Progenitor cell of endocrine pancreas (in vitro differentiated cells): ENCODE results near the gene APOL6. TPM values are rescaled to one million over a fixed set of nuclear protein-coding genes. Genes with fewer than 3 reads are reported as not detected.

Experiments used
- DNase-seq: peaks from one replicate; pipeline ENCODE4 v3.0.0; 2021; ENCODE audit warnings: low spot score; ENCODE audit not compliant: unreplicated experiment
- H3K27ac Mint-ChIP-seq: 2 replicates; pipeline ENCODE4 v1.8.0; 2021; ENCODE audit warnings: mild to moderate bottlenecking, moderate library complexity, mixed read lengths
- H3K27me3 Mint-ChIP-seq: 2 replicates; pipeline ENCODE4 v1.8.0; 2021; ENCODE audit warnings: mixed read lengths
- H3K36me3 Mint-ChIP-seq: 2 replicates; pipeline ENCODE4 v1.8.0; 2022; ENCODE audit warnings: mixed read lengths; ENCODE audit not compliant: insufficient read depth
- H3K4me1 Mint-ChIP-seq: 2 replicates; pipeline ENCODE4 v1.8.0; 2021; ENCODE audit warnings: low read depth, mixed read lengths
- H3K4me3 Mint-ChIP-seq: 2 replicates; pipeline ENCODE4 v1.8.0; 2021; ENCODE audit warnings: low read depth, mild to moderate bottlenecking, moderate library complexity, mixed read lengths
- H3K9me3 Mint-ChIP-seq: 2 replicates; pipeline ENCODE4 v1.8.0; 2021; ENCODE audit warnings: low read depth, mixed read lengths
- long read RNA-seq: library from polyadenylated mRNA; unstranded; transcript quantifications from one replicate; pipeline ENCODE4 v2.0.0, GENCODE V29; 2020
- total RNA-seq: library from RNA; stranded (reverse); gene quantifications from 2 replicates; pipeline ENCODE4 v1.2.1, GENCODE V29; 2021
- TF ChIP-seq, protein P1 (sequence below): fragments of 200-600 bp; sonication (generic); IDR thresholded peaks from one replicate; pipeline ENCODE4 v1.5.0; 2021; ENCODE audit warnings: antibody characterized with exemption, mild to moderate bottlenecking; ENCODE audit not compliant: unreplicated experiment

Gene APOL6, protein sequence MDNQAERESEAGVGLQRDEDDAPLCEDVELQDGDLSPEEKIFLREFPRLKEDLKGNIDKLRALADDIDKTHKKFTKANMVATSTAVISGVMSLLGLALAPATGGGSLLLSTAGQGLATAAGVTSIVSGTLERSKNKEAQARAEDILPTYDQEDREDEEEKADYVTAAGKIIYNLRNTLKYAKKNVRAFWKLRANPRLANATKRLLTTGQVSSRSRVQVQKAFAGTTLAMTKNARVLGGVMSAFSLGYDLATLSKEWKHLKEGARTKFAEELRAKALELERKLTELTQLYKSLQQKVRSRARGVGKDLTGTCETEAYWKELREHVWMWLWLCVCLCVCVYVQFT
- 0.07 TPM in 2 replicates for total RNA-seq
- long read RNA-seq = 0 reads

DNA sequence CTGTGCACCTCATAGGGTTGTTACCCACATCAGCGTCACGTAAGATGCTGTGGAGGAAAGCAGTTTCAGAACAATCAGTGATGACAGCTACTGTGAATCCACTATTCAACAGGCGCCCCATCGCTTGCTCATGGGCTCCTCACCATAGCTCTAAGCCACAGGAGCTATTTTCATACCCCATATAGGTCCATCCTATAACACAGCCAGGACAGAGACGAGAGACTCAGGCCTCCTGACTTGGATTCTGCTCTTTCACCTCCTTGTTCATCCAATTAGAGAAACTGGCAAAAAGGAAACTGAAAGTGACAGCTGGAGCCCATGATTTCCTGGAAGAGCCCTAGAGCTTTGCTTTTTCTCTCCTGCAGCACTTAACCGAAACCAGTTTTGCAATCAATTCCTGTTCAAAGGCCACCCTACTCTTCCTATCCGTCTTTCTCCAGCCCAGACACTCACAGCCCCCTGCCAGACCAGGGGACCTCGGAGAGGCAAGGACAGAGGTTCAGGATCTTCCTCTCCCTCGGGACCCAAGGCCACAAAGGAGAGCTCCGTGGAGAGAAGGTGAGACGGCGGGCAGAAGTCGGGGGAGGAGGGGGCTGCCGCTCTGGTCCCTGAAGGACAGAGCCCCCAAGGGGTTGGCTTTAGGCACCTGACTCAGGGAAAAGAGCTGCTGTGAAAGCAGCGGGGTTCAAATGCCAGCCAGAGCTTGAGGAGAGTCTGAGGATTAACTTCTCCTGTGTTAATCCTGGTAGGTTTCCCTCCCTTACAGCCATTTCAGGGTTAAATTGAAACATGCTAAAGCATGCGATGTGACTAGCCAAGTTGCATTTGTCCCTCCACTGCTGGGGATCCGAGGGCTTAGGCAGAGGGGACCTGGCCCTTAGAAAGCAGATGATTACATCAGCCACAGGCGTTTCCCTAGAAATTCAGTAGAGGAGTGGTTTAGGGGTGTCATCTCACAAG, at the start of gene APOL6:
TSS of gene APOL6 (plus strand) at position 381 of the 960 bp plus-strand sequence. CDS start 7,980 bp downstream, outside the sequence.
- Mint-ChIP-seq H3K4me1 (peaks cover 2% of the 10 kb centered on the region), H3K9me3 (no peaks in the 10 kb centered on the region), H3K27me3 (peaks cover 4% of the 10 kb centered on the region), H3K27ac (peak within 1 kb of the TSS; percentile 30), H3K4me3 (no peak within 1 kb of the TSS), H3K36me3 (no peaks in the 10 kb centered on the region)
- TF ChIP-seq, protein P1, sequence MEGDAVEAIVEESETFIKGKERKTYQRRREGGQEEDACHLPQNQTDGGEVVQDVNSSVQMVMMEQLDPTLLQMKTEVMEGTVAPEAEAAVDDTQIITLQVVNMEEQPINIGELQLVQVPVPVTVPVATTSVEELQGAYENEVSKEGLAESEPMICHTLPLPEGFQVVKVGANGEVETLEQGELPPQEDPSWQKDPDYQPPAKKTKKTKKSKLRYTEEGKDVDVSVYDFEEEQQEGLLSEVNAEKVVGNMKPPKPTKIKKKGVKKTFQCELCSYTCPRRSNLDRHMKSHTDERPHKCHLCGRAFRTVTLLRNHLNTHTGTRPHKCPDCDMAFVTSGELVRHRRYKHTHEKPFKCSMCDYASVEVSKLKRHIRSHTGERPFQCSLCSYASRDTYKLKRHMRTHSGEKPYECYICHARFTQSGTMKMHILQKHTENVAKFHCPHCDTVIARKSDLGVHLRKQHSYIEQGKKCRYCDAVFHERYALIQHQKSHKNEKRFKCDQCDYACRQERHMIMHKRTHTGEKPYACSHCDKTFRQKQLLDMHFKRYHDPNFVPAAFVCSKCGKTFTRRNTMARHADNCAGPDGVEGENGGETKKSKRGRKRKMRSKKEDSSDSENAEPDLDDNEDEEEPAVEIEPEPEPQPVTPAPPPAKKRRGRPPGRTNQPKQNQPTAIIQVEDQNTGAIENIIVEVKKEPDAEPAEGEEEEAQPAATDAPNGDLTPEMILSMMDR = no peak
- DNase-seq = no peak

- TF ChIP-seq, protein P1 = no peak
- H3K9me3 Mint-ChIP-seq = no peaks in the 10 kb centered on the region
- no peak for DNase-seq
- no peak overlapping the region for H3K27ac Mint-ChIP-seq
- H3K27me3 Mint-ChIP-seq = no peaks in the 10 kb centered on the region
- no peaks in the 10 kb centered on the region for H3K36me3 Mint-ChIP-seq
- H3K4me1 Mint-ChIP-seq = peaks cover 1% of the 10 kb centered on the region
- H3K4me3 Mint-ChIP-seq = no peak overlapping the region
Observed at GRCh38 chr22:35599364-35599763, 48.9 kb upstream of the APOL6 start.

- TF ChIP-seq, protein P1 = no peak
- no peak overlapping the region for H3K27ac Mint-ChIP-seq
- no peaks in the 10 kb centered on the region for H3K36me3 Mint-ChIP-seq
- no peaks in the 10 kb centered on the region for H3K9me3 Mint-ChIP-seq
- no peaks in the 10 kb centered on the region for H3K27me3 Mint-ChIP-seq
- no peak for DNase-seq
- H3K4me3 Mint-ChIP-seq = no peak overlapping the region
- peaks cover 1% of the 10 kb centered on the region for H3K4me1 Mint-ChIP-seq
Observed at GRCh38 chr22:35600476-35600875, 47.8 kb upstream of the APOL6 start.

- Mint-ChIP-seq H3K4me1 (no peaks in the 10 kb centered on the region), H3K27ac (no peak overlapping the region), H3K27me3 (no peaks in the 10 kb centered on the region), H3K9me3 (no peaks in the 10 kb centered on the region), H3K4me3 (no peak overlapping the region), H3K36me3 (no peaks in the 10 kb centered on the region)
- TF ChIP-seq, protein P1 = no peak
- no peak for DNase-seq
Observed at GRCh38 chr22:35601013-35601580, 47.1 kb upstream of the APOL6 start.
